K562 (cell line): ENCODE results near the gene CRYBG3. TPM values are rescaled to one million over a fixed set of nuclear protein-coding genes. Genes with fewer than 3 reads are reported as not detected.

Source experiments
- ARID3A ChIP-seq: IDR thresholded peaks from 2 replicates; pipeline ENCODE4 v1.6.1; 2012; ENCODE audit warnings: low read depth, low read length, improper control_type of control experiment, borderline replicate concordance
- DIDO1 ChIP-seq: fragments of 450-650 bp; IDR thresholded peaks from 2 replicates; pipeline ENCODE4 v1.6.1; 2016; ENCODE audit warnings: low read depth, missing biosample characterization, missing genetic modification characterization
- DLX4 ChIP-seq: fragments of 250-450 bp; sonication (Bioruptor Pico); IDR thresholded peaks from 2 replicates; pipeline ENCODE4 v1.6.1; 2021; ENCODE audit warnings: mild to moderate bottlenecking
- GATA2 ChIP-seq: sonication (generic); formaldehyde crosslinking; IDR thresholded peaks from 2 replicates; pipeline ENCODE4 v1.4.0; 2020; ENCODE audit warnings: mild to moderate bottlenecking, missing genetic modification reagents
- HDAC8 ChIP-seq: fragments of 450-650 bp; IDR thresholded peaks from 2 replicates; pipeline ENCODE4 v1.6.1; 2016; ENCODE audit warnings: mild to moderate bottlenecking, missing genetic modification characterization, moderate library complexity, missing compliant biosample characterization
- HMG20B ChIP-seq: fragments of 250-450 bp; sonication (Bioruptor Pico); IDR thresholded peaks from 2 replicates; pipeline ENCODE4 v1.5.0; 2021; ENCODE audit warnings: mild to moderate bottlenecking
- MAFG ChIP-seq: fragments of 450-650 bp; conservative IDR thresholded peaks from 2 replicates; pipeline ENCODE4 v1.6.1; 2016; ENCODE audit warnings: missing genetic modification characterization, missing compliant biosample characterization
- MBD1 ChIP-seq: fragments of 250-450 bp; sonication (Bioruptor Pico); IDR thresholded peaks from 2 replicates; pipeline ENCODE4 v1.8.0; 2022; ENCODE audit warnings: inconsistent platforms
- MBD2 ChIP-seq: sonication (generic); IDR thresholded peaks from 2 replicates; pipeline ENCODE4 v1.6.1; 2016; ENCODE audit warnings: low read depth, borderline replicate concordance
- POLR2AphosphoS5 ChIP-seq: IDR thresholded peaks from 2 replicates; pipeline ENCODE4 v1.6.1; 2011; ENCODE audit warnings: mild to moderate bottlenecking, low read depth, low read length, moderate library complexity; ENCODE audit not compliant: control insufficient read depth, insufficient read depth
- SMARCA4 ChIP-seq: fragments of 450-650 bp; IDR thresholded peaks from 2 replicates; pipeline ENCODE4 v1.6.1; 2016
- STAT5B ChIP-seq: fragments of 250-450 bp; sonication (Bioruptor Pico); IDR thresholded peaks from 2 replicates; pipeline ENCODE4 v1.8.0; 2021; ENCODE audit warnings: mild to moderate bottlenecking, inconsistent platforms
- TAL1 ChIP-seq: fragments of 450-650 bp; IDR thresholded peaks from 2 replicates; pipeline ENCODE4 v1.6.1; 2016; ENCODE audit warnings: mild to moderate bottlenecking
- ZBTB8A ChIP-seq: fragments of 450-650 bp; IDR thresholded peaks from 2 replicates; pipeline ENCODE4 v1.6.1; 2018; ENCODE audit warnings: mild to moderate bottlenecking, moderate library complexity; ENCODE audit not compliant: partially characterized antibody
- ZNF174 ChIP-seq: fragments of 250-450 bp; sonication (Bioruptor Pico); IDR thresholded peaks from 2 replicates; pipeline ENCODE4 v1.4.0; 2020; ENCODE audit warnings: mild to moderate bottlenecking
- ZNF311 ChIP-seq: fragments of 250-450 bp; sonication (Bioruptor Pico); IDR thresholded peaks from 2 replicates; pipeline ENCODE4 v1.4.0; 2020; ENCODE audit warnings: mild to moderate bottlenecking, moderate library complexity
- polyA plus RNA-seq, 8 experiments: library from polyadenylated mRNA; depleted of rRNA in 4 of 8; stranded (reverse) in 5 of 8; unstranded in 3 of 8; fragments of >200 nt; fragmentation: Nextera tagmentation in 2 of 8; fragmentation: Illumina TruSeq in 1 of 8; extraction: Ambion mirVana in 2 of 8; extraction: Trizol in 1 of 8; gene quantifications; 2 replicates each; pipeline versions ENCODE4 v1.2.1 to v1.2.3, GENCODE V29; 2011 to 2014; ENCODE audit warnings: inconsistent platforms in 1 of 8, missing spikeins in 1 of 8
- total RNA-seq, 7 experiments: library from RNA; depleted of rRNA in 6 of 7; stranded (reverse); fragments of >200 nt in 6 of 7; fragmentation: Illumina TruSeq in 2 of 7; extraction: Trizol in 2 of 7; gene quantifications; 2 replicates each; pipeline versions ENCODE4 v1.2.1 to v1.2.3, GENCODE V29; 2011 to 2021; ENCODE audit warnings: low replicate concordance in 1 of 7
- TF ChIP-seq, protein P1 (sequence below), 2 experiments: fragments of 450-650 bp; IDR thresholded peaks; 2 replicates each; pipeline ENCODE4 v1.6.1; 2018; ENCODE audit warnings: mild to moderate bottlenecking in 2 of 2, low read depth in 1 of 2; ENCODE audit not compliant: partially characterized antibody in 2 of 2
- TF ChIP-seq, protein P2 (sequence below): fragments of 450-650 bp; IDR thresholded peaks from 2 replicates; pipeline ENCODE4 v1.6.1; 2017; ENCODE audit warnings: mild to moderate bottlenecking, moderate library complexity
- TF ChIP-seq, protein P3 (sequence below): sonication (generic); formaldehyde crosslinking; IDR thresholded peaks from 2 replicates; pipeline ENCODE4 v1.8.0; 2022; ENCODE audit warnings: mild to moderate bottlenecking, missing genetic modification reagents

The CRYBG3 gene
- total and polyA plus RNA-seq, 9 of the 15 experiments (the other 6 are each of a cell fraction or from before 2014, with no cell fraction given): 0.08 to 0.72 (median 0.18) TPM

DNA sequence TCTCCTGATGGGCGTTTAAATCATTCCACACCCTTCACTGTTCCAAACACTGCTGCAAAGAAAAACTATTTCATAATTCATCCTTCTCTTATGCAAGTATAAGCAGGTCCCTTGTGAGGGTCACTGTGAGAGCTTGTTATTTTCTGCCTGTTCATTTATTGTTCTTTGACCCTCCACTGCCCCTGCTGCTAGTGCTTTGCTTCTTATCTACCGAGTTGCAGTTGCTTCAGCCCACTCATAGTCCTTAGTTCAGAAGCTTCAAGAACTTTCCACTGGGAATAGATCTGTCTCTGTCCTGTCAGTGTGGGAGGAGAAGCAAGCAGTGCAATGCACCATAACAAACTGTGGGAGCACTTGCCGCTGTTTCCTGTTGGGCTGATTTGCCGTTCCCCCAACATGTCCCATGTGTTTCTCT lies 110.6 kb downstream of the CRYBG3 start (continued):
- TF ChIP-seq ARID3A: no peak
- TF ChIP-seq ZBTB8A: no peak
- TF ChIP-seq, protein P1, sequence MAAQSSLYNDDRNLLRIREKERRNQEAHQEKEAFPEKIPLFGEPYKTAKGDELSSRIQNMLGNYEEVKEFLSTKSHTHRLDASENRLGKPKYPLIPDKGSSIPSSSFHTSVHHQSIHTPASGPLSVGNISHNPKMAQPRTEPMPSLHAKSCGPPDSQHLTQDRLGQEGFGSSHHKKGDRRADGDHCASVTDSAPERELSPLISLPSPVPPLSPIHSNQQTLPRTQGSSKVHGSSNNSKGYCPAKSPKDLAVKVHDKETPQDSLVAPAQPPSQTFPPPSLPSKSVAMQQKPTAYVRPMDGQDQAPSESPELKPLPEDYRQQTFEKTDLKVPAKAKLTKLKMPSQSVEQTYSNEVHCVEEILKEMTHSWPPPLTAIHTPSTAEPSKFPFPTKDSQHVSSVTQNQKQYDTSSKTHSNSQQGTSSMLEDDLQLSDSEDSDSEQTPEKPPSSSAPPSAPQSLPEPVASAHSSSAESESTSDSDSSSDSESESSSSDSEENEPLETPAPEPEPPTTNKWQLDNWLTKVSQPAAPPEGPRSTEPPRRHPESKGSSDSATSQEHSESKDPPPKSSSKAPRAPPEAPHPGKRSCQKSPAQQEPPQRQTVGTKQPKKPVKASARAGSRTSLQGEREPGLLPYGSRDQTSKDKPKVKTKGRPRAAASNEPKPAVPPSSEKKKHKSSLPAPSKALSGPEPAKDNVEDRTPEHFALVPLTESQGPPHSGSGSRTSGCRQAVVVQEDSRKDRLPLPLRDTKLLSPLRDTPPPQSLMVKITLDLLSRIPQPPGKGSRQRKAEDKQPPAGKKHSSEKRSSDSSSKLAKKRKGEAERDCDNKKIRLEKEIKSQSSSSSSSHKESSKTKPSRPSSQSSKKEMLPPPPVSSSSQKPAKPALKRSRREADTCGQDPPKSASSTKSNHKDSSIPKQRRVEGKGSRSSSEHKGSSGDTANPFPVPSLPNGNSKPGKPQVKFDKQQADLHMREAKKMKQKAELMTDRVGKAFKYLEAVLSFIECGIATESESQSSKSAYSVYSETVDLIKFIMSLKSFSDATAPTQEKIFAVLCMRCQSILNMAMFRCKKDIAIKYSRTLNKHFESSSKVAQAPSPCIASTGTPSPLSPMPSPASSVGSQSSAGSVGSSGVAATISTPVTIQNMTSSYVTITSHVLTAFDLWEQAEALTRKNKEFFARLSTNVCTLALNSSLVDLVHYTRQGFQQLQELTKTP (IDR thresholded peaks at IDR 0.05; ENCODE audit: low read depth in 1 of 2, partially characterized antibody in 2 of 2): no peak
- no peak for TF ChIP-seq STAT5B (CRISPR knock-in tag)
- TF ChIP-seq GATA2 (CRISPR knock-in tag): peak; percentile 62; the same call in 1 of the 2 replicates
- peak; percentile 71 for TF ChIP-seq SMARCA4
- peak; percentile 63; the same call in 1 of the 2 replicates for TF ChIP-seq TAL1
- no peak for TF ChIP-seq MBD2
- peak; percentile 63; the same call in 1 of the 2 replicates for TF ChIP-seq POLR2AphosphoS5
- TF ChIP-seq, protein P2, sequence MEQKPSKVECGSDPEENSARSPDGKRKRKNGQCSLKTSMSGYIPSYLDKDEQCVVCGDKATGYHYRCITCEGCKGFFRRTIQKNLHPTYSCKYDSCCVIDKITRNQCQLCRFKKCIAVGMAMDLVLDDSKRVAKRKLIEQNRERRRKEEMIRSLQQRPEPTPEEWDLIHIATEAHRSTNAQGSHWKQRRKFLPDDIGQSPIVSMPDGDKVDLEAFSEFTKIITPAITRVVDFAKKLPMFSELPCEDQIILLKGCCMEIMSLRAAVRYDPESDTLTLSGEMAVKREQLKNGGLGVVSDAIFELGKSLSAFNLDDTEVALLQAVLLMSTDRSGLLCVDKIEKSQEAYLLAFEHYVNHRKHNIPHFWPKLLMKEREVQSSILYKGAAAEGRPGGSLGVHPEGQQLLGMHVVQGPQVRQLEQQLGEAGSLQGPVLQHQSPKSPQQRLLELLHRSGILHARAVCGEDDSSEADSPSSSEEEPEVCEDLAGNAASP: no peak
- TF ChIP-seq, protein P3, sequence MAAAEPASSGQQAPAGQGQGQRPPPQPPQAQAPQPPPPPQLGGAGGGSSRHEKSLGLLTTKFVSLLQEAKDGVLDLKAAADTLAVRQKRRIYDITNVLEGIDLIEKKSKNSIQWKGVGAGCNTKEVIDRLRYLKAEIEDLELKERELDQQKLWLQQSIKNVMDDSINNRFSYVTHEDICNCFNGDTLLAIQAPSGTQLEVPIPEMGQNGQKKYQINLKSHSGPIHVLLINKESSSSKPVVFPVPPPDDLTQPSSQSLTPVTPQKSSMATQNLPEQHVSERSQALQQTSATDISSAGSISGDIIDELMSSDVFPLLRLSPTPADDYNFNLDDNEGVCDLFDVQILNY: no peak
- TF ChIP-seq HMG20B (CRISPR knock-in tag): no peak
- TF ChIP-seq DLX4: no peak
- no peak for TF ChIP-seq DIDO1 (tag)
- no peak for TF ChIP-seq ZNF311 (CRISPR knock-in tag)
- no peak for TF ChIP-seq MAFG (tag)
- no peak for TF ChIP-seq HDAC8 (tag)
- no peak for TF ChIP-seq MBD1 (CRISPR knock-in tag)
- no peak for TF ChIP-seq ZNF174 (CRISPR knock-in tag)
